HG03139 (cell line): Measurements from ENCODE around the gene FKBP15.

ENCODE experiments used
- ATAC-seq: cut with Tn5 transposase; IDR thresholded peaks from one replicate; pipeline ENCODE4 v1.9.1; 2021; ENCODE audit not compliant: unreplicated experiment

Gene FKBP15

DNA sequence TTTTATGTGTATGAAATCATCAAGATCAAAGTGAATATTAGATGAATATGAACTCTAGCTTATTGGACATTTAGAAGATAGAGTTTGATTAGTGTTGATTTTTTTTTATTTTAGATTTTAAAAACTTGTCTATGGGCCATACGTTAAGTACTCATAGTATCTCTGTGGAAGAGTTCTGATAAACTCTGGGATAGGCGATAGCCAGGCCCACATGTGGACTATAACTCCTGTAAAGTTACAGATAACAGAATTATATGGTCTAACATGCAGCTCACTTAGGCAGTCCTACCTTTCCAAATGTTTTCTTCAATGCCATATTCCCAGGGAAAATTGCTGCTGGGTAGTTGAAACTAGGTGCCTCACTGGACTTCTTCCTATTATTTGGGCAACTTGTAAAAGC lies 10.6 kb upstream of the FKBP15 start:
- ATAC-seq, result no peak

- no peak for ATAC-seq
Measured at GRCh38 chr9:113228130-113228665, 7.1 kb upstream of the FKBP15 start.

DNA sequence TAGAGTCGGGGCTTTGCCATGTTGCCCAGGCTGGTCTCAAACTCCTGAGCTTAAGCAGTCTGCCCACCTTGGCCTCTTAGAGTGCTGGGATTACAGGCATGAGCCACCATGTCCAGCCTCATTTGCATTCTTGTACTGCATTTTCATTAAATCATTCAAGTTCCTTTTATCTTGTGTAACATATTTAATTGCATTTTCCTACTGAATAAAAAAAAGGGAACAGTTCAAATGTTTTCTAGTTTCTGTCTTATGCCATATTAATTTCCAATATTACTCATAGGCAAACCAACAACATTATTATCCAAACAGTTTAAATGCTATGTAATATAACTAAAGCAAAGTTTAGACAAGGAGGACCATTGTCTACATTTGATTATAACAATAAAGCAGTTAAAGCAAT lies 6.4 kb upstream of the FKBP15 start:
- ATAC-seq, result no peak

GRCh38 chr9:113223963-113224362 lies 2.9 kb upstream of the FKBP15 start:
- ATAC-seq, result no peak

- ATAC-seq, result no peak
Measured at GRCh38 chr9:113222482-113222841, 1.4 kb upstream of the FKBP15 start.

- no peak for ATAC-seq
Measured at GRCh38 chr9:113221800-113222481, 864 bp upstream of the FKBP15 start.

DNA sequence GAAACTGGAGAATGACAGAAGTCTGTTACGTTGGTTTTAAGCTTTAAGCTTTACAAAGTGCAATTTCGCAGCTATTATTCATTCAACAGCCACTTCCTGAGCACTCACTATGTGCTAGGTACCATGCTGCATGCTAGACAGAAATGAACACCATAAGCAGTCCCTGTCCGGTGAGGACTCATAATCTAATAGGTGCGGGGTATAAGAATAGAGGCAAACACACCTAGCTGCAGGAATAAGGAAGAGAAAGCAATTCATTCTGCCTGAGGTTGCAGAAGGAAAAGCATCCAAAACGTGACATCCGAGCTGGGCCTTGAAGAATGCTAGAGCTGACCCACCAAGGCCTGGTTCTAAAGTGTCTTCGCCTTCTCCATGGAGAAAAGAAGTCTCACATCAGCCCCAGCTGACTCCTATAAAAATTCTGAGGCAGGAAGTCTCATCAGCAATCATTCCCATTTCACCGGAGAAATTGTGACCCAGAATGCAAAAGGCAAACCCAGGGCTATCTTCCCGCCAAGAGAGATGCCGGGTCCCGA lies 542 bp downstream of the FKBP15 start:
- ATAC-seq, result no peak

- ATAC-seq, result peak; percentile 53
Measured at GRCh38 chr9:113219969-113220368, 1.1 kb downstream of the FKBP15 start.

DNA sequence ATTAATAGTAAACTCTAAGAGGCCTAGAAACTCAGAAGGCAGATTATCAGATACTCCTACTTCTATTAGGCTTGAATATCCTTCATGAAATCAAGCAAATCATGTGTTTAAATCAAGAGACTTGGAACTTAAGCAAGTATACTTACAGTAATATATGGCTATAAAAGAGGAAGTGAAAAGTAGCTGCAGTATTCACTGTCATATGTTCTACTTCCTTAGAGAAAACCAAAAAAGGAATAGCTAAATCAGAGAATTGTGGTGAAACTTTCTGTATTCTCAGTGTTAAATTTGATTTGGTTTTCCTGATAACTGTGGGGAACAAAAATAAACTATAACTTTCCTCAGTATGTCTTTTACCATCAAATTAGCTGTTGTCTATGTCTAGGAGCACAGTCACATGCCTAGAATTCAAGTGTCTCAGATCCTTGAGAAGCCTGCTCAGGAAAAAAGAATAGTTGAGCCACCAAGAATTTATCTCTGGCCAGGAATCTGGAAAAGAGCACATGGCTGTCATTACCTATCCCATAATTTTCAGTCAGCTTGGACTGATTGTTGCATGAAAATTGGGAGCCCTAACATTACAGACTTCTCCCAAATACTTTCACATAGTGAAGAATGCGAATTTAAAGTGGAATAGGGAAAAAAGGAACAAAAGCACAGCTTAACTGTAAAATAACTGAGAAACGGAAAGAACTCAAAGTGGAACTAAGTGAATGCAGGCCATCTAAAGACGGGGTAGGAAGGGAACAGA lies 1.7 kb downstream of the FKBP15 start:
- peak; percentile 26 for ATAC-seq

DNA sequence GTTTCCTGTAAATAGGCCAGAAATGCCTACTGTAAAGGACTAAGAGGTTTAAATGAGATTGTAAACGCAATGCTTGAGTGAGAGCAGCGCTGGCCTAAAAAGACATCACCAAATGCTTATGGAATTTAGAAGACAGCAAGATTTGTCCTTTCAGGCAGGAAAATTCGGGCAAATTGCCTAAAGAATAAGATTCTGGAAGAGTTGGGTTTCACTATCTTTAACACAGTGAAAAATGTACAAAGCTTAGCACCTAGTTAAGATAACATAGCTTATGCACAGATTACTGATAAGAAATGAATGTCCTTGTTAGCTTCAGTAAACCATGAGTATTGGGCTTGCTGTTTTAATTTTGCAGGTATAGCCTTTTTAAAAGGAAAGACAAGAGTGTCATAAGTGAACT lies 4.7 kb downstream of the FKBP15 start:
- no peak for ATAC-seq

DNA sequence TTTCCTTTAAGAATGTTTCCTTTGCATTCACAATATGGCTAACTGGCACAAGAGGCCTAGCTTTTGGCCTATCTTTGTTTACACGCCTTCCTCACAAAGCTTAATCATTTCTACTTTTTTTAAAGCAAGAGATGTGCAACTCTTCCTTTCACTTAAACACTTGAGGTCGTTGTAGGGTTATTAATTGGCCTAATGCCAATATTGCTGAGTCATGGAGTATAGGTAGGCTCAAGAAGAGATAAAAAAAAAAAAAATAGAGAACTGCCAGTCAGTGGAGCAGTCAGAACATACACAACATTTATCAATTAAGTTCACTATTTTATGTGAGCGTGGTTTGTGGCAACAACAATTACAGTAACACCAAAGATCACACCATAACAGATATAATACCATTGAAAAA lies 5.9 kb downstream of the FKBP15 start:
- ATAC-seq, result no peak

DNA sequence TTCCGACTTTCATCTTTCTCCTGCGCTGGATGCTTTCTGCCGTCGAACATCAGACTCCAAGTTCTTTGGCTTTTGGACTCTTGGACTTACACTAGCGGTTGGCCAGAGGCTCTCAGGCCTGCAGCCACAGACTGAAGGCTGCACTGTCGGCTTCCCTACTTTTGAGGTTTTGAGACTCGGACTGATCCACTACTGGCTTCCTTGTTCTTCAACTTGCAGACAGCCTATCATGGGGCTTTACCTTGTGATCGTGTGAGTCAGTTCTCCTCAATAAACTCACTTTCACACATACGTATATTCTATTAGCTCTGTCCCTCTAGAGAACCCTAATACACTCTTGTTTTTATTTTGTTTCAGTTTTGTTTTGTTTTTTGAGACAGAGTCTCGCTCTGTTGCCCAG lies 10.3 kb downstream of the FKBP15 start:
- no peak for ATAC-seq

DNA sequence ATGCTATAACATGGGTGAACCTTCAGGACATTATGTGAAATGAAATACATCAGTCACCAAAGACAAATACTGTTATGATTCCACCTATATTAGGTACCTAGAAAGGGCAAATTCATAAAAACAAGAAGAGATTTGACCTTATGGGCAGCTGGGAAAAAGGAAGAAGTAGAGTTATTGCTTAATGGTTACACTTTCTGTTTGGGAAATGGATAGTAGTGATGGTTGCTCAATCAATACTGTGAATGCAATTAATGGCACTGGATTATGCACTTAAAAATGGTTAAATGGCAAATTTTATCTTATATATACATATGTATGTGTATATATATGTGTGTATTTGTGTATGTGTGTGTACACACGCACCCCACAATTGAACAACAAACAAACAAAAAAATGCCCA lies 15.2 kb downstream of the FKBP15 start:
- ATAC-seq, result no peak

- ATAC-seq, result no peak
Measured at GRCh38 chr9:113205432-113205831, 15.6 kb downstream of the FKBP15 start.

- no peak for ATAC-seq
Measured at GRCh38 chr9:113199683-113200329, 21.3 kb downstream of the FKBP15 start.

DNA sequence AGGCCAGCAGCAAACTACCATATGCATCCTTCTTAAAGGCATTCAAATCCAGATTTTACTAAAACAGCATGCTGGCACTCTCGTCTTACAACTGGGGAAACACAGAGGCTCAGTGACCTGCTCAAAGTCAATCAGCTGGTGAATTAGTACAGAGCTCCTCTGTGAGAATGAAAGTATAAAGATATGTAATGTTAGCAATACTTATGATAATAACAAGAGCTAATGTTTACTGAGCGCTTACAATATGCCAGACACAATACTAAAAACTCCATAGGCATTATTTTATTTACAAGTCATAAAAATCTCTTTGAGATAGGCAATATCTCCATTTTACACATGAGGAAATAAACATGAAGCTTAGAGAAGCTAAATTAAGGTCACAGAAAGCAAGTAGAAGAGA lies 28.6 kb downstream of the FKBP15 start:
- ATAC-seq, result no peak

DNA sequence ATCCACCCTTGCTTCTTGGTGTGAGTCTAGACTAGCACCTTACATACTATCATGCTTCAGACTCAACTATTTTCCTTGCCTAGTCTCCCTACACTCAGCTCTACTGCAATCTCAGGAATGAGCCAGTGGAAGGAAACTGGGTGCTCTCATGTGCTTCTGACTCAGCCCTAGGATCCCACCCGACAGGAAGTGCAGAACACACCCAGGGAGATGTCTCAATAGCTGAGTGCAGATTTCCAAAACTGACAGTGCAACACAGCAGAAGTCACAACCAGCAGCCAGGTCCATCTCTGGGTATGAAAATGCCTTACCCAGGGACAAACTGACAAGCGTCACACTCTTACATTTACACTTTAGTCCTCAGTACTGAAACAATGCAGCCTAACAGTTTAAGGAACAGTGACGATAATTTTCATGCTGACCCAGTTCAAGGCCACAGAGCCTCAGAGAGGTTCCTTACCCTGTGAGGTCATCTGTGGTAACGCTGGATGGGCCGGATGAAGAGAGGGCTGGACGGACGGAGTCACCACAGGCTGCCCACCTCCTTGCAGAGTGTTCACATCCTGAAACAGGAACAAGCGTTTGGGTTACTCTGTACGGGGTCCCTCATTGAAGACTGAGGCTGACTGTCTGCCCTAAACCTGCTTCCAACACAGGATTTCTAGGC lies 33.0 kb downstream of the FKBP15 start:
- ATAC-seq, result no peak

DNA sequence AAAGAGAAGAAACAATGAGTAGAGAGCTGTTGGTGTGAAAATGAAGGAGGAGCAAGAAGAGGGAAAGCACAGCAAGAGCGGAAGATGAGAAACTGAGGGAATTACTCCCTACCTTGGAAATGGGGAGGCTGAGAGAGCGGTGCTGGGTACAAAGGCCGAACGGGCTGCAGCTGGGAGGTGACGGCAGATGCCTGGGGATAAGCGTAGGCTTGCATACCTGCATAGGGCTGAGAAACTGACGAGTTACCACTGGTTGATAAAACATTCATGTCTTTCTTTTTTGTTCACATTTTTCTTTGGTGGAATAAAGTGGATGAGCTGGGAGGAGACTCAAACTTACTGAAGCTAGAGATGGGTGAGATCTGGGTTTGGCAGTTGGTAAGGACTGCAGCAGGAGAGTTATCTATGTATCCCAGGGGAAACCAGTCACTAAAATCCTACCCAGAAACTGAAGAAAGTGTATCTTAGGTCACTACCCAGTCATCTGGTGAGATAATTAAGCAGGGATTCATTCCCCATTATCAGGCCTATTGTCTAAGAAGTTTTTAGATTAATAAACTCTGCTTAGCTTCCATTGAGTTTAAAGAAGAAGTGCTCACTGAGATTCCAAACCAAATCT lies 34.8 kb downstream of the FKBP15 start:
- no peak for ATAC-seq

DNA sequence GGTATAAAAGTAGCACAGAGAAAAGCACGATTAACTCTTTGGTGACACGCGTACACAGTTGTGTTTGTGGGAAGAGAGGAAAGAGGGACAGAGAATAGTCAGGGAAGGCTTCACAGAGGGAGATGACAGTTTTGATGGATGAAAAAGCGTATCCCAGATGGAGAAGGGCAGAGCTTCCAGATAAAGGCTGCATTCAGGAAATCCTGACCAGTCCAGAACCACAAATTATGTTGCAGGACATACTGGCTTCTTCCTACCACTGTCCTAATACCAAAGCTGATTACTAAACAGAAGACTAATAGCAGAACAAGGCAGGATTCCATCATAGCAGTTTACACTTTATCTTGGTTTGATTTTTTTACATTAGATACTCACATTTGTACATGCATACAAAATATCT lies 35.8 kb downstream of the FKBP15 start:
- ATAC-seq, result no peak

DNA sequence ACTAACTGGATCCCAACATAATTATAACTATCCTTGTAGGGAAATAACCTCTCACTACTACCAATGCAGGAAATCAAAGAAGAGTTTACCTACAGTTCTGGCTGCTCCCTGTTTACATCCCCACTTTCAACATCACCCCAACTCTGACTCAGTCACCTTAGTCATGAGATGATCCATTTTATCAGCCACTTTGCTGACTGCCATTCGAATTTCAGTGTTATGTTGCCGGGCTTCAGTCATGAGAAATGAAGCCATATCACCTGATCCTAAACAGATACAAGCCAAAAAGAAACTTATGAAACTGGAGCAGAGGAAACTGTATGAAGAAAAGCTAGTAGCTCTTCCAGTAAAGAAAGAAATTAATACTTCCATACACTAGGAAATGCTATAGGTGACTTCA lies 36.5 kb downstream of the FKBP15 start:
- ATAC-seq, result no peak

GRCh38 chr9:113183956-113184488 lies 37.1 kb downstream of the FKBP15 start:
- ATAC-seq, result no peak
